Measurements from ENCODE around the gene GALNT9.

Gene GALNT9

GRCh38 chr12:132239796-132240668, 89.4 kb downstream of the GALNT9 start:
- H3K9ac ChIP-seq (ENCODE audit: low read depth in 1 of 2, low read length in 2 of 2): no peak overlapping the region
- H3K27ac ChIP-seq (ENCODE audit: low read depth, low read length): no peak overlapping the region
- H3K36me3 ChIP-seq (ENCODE audit: control insufficient read depth in 1 of 2, insufficient read depth in 2 of 2, low read length in 2 of 2): no peaks in the 10 kb centered on the region
- no peaks in the 10 kb centered on the region for H3K27me3 ChIP-seq (ENCODE audit: control insufficient read depth in 1 of 2, insufficient read depth in 2 of 2, low read length in 2 of 2)
- H3K4me3 ChIP-seq (ENCODE audit: low read depth in 1 of 2, low read length in 2 of 2): no peak overlapping the region
- H3K4me1 ChIP-seq (ENCODE audit: control insufficient read depth in 1 of 2, insufficient read depth in 2 of 2, low read length in 2 of 2): no peaks in the 10 kb centered on the region
- no peaks in the 10 kb centered on the region for H3K9me3 ChIP-seq (ENCODE audit: control insufficient read depth in 1 of 2, low read length in 2 of 2)

DNA sequence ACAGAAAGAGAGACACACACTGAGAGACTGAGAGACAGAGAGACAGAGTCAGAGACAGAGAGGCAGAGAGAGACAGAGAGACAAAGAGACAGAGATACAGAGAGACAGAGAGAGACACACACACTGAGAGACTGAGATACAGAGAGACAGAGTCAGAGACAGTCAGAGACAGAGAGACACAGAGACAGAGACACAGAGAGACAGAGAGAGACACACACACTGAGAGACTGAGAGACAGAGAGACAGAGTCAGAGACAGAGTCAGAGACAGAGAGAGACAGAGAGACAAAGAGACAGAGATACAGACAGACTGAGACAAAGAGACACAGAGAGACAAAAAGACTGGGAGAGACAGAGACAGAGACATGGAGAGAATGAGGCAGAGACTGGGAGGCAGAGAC, 90.0 kb downstream of the GALNT9 start:
- H3K4me1 ChIP-seq (ENCODE audit: control insufficient read depth in 1 of 2, insufficient read depth in 2 of 2, low read length in 2 of 2): no peaks in the 10 kb centered on the region
- no peaks in the 10 kb centered on the region for H3K9me3 ChIP-seq (ENCODE audit: control insufficient read depth in 1 of 2, low read length in 2 of 2)
- no peaks in the 10 kb centered on the region for H3K27me3 ChIP-seq (ENCODE audit: control insufficient read depth in 1 of 2, insufficient read depth in 2 of 2, low read length in 2 of 2)
- H3K36me3 ChIP-seq (ENCODE audit: control insufficient read depth in 1 of 2, insufficient read depth in 2 of 2, low read length in 2 of 2): no peaks in the 10 kb centered on the region
- no peak overlapping the region for H3K27ac ChIP-seq (ENCODE audit: low read depth, low read length)
- H3K9ac ChIP-seq (ENCODE audit: low read depth in 1 of 2, low read length in 2 of 2): no peak overlapping the region
- no peak overlapping the region for H3K4me3 ChIP-seq (ENCODE audit: low read depth in 1 of 2, low read length in 2 of 2)

DNA sequence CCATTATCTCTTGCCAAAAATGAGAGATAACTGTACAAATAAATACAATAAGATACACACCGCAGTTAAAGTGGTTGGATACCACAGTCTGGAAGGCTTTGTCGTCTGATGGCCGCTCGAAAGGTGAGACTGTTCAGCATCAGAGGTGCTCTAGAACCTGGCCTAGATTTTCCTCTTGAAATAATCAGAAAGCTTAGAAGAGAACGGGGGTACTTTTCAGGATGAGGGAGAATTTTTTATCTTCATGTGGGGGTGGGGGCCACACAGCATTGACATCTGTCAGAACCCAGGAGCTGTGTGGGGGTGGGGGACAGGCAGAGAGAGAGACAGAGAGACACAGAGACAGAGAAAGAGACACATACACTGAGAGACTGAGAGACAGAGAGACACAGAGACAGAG, 90.5 kb downstream of the GALNT9 start:
- H3K9me3 ChIP-seq (ENCODE audit: control insufficient read depth in 1 of 2, low read length in 2 of 2): no peaks in the 10 kb centered on the region
- H3K4me3 ChIP-seq (ENCODE audit: low read depth in 1 of 2, low read length in 2 of 2): no peak overlapping the region
- no peaks in the 10 kb centered on the region for H3K36me3 ChIP-seq (ENCODE audit: control insufficient read depth in 1 of 2, insufficient read depth in 2 of 2, low read length in 2 of 2)
- H3K9ac ChIP-seq (ENCODE audit: low read depth in 1 of 2, low read length in 2 of 2): no peak overlapping the region
- no peaks in the 10 kb centered on the region for H3K27me3 ChIP-seq (ENCODE audit: control insufficient read depth in 1 of 2, insufficient read depth in 2 of 2, low read length in 2 of 2)
- H3K27ac ChIP-seq (ENCODE audit: low read depth, low read length): no peak overlapping the region
- H3K4me1 ChIP-seq (ENCODE audit: control insufficient read depth in 1 of 2, insufficient read depth in 2 of 2, low read length in 2 of 2): no peaks in the 10 kb centered on the region

GRCh38 chr12:132238488-132238854, 90.9 kb downstream of the GALNT9 start:
- no peaks in the 10 kb centered on the region for H3K27me3 ChIP-seq (ENCODE audit: control insufficient read depth in 1 of 2, insufficient read depth in 2 of 2, low read length in 2 of 2)
- H3K9ac ChIP-seq (ENCODE audit: low read depth in 1 of 2, low read length in 2 of 2): no peak overlapping the region
- H3K4me1 ChIP-seq (ENCODE audit: control insufficient read depth in 1 of 2, insufficient read depth in 2 of 2, low read length in 2 of 2): no peaks in the 10 kb centered on the region
- no peaks in the 10 kb centered on the region for H3K9me3 ChIP-seq (ENCODE audit: control insufficient read depth in 1 of 2, low read length in 2 of 2)
- H3K36me3 ChIP-seq (ENCODE audit: control insufficient read depth in 1 of 2, insufficient read depth in 2 of 2, low read length in 2 of 2): no peaks in the 10 kb centered on the region
- no peak overlapping the region for H3K27ac ChIP-seq (ENCODE audit: low read depth, low read length)
- H3K4me3 ChIP-seq (ENCODE audit: low read depth in 1 of 2, low read length in 2 of 2): no peak overlapping the region

DNA sequence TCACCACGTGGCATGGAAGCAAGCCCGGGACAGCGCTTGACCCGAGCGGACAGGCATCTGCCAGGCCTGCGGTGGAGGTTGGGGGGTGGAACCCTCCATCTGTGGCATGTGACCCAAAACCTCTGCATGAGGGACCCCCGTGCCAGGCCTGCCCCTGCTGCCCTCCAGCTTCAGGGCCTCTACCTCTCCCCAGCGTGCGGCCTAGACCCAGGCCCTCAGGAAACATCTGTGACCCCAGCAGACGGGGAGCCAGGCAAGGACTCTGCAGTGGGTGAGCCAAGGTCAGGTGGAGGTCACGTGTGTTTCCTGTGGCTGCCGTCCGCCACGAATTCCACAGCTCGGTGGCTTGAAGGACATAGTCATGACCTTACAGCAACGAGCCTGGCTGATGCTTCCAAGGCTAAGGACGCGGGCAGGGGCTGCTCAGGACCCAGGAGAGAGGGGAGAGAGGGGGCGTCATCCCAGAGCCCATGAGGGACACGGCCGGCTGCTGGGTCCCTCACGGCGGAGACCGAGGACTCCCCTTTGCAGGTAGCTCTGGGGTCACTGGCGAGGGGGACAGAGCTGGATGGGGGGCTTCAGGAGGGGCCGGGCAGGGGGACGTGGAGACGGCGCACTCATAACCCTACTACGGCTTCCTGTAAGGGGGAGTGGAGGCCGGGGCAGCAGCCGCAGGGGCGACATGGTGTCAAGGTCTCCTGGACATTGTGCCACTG, 91.5 kb downstream of the GALNT9 start:
- H3K27ac ChIP-seq (ENCODE audit: low read depth, low read length): no peak overlapping the region

GRCh38 chr12:132236930-132237771, 92.2 kb downstream of the GALNT9 start:
- no peak overlapping the region for H3K4me3 ChIP-seq (ENCODE audit: low read depth in 1 of 2, low read length in 2 of 2)
- H3K9me3 ChIP-seq (ENCODE audit: control insufficient read depth in 1 of 2, low read length in 2 of 2): no peaks in the 10 kb centered on the region
- H3K36me3 ChIP-seq (ENCODE audit: control insufficient read depth in 1 of 2, insufficient read depth in 2 of 2, low read length in 2 of 2): no peaks in the 10 kb centered on the region
- no peaks in the 10 kb centered on the region for H3K4me1 ChIP-seq (ENCODE audit: control insufficient read depth in 1 of 2, insufficient read depth in 2 of 2, low read length in 2 of 2)
- H3K9ac ChIP-seq (ENCODE audit: low read depth in 1 of 2, low read length in 2 of 2): no peak overlapping the region
- H3K27me3 ChIP-seq (ENCODE audit: control insufficient read depth in 1 of 2, insufficient read depth in 2 of 2, low read length in 2 of 2): no peaks in the 10 kb centered on the region
- no peak overlapping the region for H3K27ac ChIP-seq (ENCODE audit: low read depth, low read length)

More for the DNA sequence above, 91.5 kb downstream of the GALNT9 start:
- H3K9me3 ChIP-seq (ENCODE audit: control insufficient read depth in 1 of 2, low read length in 2 of 2): no peaks in the 10 kb centered on the region
- H3K4me3 ChIP-seq (ENCODE audit: low read depth in 1 of 2, low read length in 2 of 2): no peak overlapping the region
- H3K27me3 ChIP-seq (ENCODE audit: control insufficient read depth in 1 of 2, insufficient read depth in 2 of 2, low read length in 2 of 2): no peaks in the 10 kb centered on the region
- no peak overlapping the region for H3K9ac ChIP-seq (ENCODE audit: low read depth in 1 of 2, low read length in 2 of 2)
- H3K36me3 ChIP-seq (ENCODE audit: control insufficient read depth in 1 of 2, insufficient read depth in 2 of 2, low read length in 2 of 2): no peaks in the 10 kb centered on the region
- no peaks in the 10 kb centered on the region for H3K4me1 ChIP-seq (ENCODE audit: control insufficient read depth in 1 of 2, insufficient read depth in 2 of 2, low read length in 2 of 2)

DNA sequence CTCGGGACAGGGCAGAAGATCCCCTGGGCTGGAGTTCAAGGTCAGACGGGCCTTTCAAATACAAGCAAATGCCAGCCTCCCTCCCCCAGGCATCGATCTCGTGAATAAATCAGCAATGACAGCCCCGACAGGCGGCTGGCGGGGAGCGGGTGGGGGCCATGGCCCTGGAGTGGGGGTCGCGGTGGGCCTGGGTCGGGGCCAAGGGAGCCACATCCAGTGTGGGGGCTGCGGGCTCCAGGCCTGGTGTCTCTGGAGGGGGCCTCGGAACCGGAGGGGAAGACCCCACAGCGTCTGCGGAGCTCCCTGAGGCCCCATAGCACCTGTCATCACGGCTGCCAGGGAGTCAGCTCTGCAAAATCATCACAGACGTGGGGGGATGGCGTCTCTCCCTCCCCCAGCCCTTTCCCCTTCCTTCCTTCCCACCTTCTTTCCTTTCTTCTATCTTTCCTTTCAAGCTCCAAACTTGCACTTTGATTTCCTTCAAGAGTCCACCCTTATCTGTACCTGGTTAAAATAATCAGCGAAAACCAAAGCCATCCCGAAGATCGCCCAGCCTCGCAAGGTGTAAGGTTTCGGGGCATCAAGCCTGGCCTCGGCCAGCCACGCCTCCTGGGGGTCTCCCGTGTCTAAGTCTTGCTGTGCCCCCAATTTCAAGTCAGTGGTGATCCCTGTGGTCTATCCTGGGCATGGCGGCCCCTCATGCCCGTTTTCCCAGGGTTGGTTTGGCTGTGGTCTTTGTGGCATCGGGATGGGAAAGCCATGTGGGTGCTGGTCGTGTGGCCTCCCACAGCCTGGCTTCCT, 93.1 kb downstream of the GALNT9 start:
- Histone ChIP-seq H3K4me1 (ENCODE audit: control insufficient read depth in 1 of 2, insufficient read depth in 2 of 2, low read length in 2 of 2) (no peaks in the 10 kb centered on the region), H3K36me3 (ENCODE audit: control insufficient read depth in 1 of 2, insufficient read depth in 2 of 2, low read length in 2 of 2) (no peaks in the 10 kb centered on the region), H3K9me3 (ENCODE audit: control insufficient read depth in 1 of 2, low read length in 2 of 2) (no peaks in the 10 kb centered on the region), H3K27me3 (ENCODE audit: control insufficient read depth in 1 of 2, insufficient read depth in 2 of 2, low read length in 2 of 2) (no peaks in the 10 kb centered on the region), H3K9ac (ENCODE audit: low read depth in 1 of 2, low read length in 2 of 2) (no peak overlapping the region), H3K4me3 (ENCODE audit: low read depth in 1 of 2, low read length in 2 of 2) (no peak overlapping the region), H3K27ac (ENCODE audit: low read depth, low read length) (no peak overlapping the region)

DNA sequence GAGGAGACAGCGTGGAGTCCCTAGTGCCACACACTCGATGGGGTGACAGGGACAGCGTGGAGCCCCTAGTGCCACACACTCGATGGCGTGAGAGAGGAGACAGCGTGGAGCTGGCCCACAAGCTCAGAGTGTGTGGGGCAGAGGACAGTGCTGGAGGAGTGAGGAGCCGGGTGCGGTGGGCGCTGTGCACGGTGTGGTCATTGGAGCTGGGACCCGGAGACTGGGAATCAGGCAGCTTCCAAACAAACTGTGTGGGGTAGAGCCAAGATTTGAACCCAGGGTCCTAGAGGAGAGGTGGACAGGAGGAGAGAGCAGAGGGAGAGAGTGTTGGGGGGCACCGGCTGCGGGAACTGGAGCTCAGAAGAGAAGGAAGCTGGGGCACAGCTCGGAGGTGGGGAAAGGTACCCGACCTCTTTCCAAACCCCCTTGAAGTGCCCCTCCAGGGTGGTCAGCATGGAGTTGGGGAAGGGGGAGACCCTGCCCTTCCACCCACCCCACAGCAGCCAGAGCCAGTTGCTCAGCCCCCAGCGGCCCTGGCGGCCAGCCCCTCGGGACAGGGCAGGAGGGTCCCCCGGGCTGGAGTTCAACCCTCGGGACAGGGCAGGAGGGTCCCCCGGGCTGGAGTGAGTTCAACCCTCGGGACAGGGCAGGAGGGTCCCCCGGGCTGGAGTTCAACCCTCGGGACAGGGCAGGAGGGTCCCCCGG, 94.1 kb downstream of the GALNT9 start:
- H3K27me3 ChIP-seq (ENCODE audit: control insufficient read depth in 1 of 2, insufficient read depth in 2 of 2, low read length in 2 of 2): no peaks in the 10 kb centered on the region
- no peaks in the 10 kb centered on the region for H3K36me3 ChIP-seq (ENCODE audit: control insufficient read depth in 1 of 2, insufficient read depth in 2 of 2, low read length in 2 of 2)
- H3K9ac ChIP-seq (ENCODE audit: low read depth in 1 of 2, low read length in 2 of 2): no peak overlapping the region
- H3K4me1 ChIP-seq (ENCODE audit: control insufficient read depth in 1 of 2, insufficient read depth in 2 of 2, low read length in 2 of 2): no peaks in the 10 kb centered on the region
- no peaks in the 10 kb centered on the region for H3K9me3 ChIP-seq (ENCODE audit: control insufficient read depth in 1 of 2, low read length in 2 of 2)
- H3K27ac ChIP-seq (ENCODE audit: low read depth, low read length): no peak overlapping the region
- H3K4me3 ChIP-seq (ENCODE audit: low read depth in 1 of 2, low read length in 2 of 2): no peak overlapping the region

DNA sequence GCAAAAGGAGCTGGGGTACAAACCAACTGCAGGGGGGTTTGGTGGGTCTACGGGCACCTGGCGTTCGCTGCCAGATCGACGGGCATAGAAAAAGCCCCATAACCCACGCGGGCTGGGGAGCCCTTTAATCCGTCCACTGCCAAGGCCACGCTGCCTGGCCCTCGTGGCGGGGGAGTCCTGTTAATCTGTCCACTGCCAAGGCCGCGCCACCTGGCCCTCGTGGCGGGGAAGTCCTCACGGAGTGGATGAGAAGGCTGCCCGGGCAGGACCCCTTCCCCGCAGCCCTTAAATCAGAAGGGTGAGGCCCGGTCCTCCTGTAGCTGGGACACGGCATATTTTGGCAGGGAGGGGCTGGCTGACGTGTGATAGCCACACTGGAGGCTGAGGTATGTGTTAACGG, 99.0 kb downstream of the GALNT9 start:
- Histone ChIP-seq H3K27ac (ENCODE audit: low read depth, low read length) (no peak overlapping the region), H3K9ac (ENCODE audit: low read depth in 1 of 2, low read length in 2 of 2) (no peak overlapping the region), H3K4me1 (ENCODE audit: control insufficient read depth in 1 of 2, insufficient read depth in 2 of 2, low read length in 2 of 2) (no peaks in the 10 kb centered on the region), H3K4me3 (ENCODE audit: low read depth in 1 of 2, low read length in 2 of 2) (no peak overlapping the region), H3K27me3 (ENCODE audit: control insufficient read depth in 1 of 2, insufficient read depth in 2 of 2, low read length in 2 of 2) (peaks cover 4 to 10% of the 10 kb centered on the region in 2 donors), H3K36me3 (ENCODE audit: control insufficient read depth in 1 of 2, insufficient read depth in 2 of 2, low read length in 2 of 2) (no peaks in the 10 kb centered on the region), H3K9me3 (ENCODE audit: control insufficient read depth in 1 of 2, low read length in 2 of 2) (peaks cover 0 to 2% of the 10 kb centered on the region in 2 donors)

Measured in duodenal mucosa (tissue), 2 donors.